Fibroblast of peridontal ligament (primary cell): Measurements from ENCODE around the gene TBL3.
A peak's percentile ranks its signal among the peaks of the same experiment; 100 is the strongest.

Experiments used
- DNase-seq: peaks from one replicate; pipeline ENCODE4 v3.0.0-alpha.2; 2010; ENCODE audit errors: extremely low read depth

TBL3 gene

DNA sequence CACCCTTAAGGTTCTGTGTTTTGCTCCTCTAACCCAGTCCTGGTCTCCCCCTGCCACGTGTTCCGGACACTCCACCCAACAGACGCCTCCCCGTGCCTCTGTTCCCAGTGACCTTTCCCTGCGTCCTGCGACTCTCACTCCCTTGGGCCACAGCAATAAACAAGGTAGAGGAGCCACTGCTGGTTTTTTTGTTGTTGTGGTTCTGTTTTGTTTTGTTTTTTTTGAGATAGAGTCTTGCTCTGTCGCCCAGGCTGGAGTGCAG is 44.0 kb downstream of the TBL3 start:
- DNase-seq, result no peak

DNA sequence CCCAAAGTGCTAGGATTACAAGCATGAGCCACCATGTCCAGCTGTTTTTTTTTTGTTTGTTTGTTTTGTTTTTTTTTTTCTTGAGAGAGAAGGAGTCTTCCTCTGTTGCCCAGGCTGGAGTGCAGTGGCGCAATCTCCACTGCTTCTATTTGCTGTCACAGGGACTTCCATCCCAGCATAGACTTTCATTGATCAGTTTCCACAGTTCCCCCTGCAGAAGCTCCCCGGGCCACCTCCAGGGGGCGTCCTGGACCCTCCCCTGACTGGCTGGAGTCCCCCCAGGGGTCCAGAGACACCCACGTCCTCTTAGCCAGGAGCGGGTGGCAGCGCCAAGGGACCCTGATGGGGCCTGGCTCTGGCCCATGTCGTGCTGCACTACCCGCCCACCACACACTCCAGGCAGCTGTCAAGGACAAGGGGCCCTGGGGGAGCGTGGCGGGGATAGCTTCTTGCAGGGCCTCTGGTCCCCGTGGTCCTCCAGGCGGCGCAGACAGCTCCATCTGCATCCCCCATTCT is 44.6 kb downstream of the TBL3 start:
- no peak for DNase-seq

DNA sequence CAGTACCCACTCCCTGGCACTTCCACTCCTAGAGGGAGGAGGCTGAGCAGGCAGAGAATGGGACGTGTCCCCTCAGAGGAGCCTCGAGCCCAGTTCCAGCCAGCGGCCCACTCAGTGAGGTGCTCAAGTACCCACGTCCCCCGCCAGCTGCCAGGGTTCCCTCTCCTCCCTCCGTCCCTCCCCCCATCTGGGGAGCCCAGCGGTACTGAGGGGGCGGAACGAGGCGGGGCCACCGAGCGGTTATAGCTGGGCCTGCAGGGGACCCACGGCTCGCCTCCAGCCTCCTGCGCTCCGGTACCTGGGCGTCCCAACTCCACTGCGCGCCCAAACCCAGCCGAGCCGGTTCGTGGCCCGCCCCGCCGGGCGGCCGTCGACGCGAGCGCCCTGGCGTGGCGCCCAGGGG is 47.7 kb downstream of the TBL3 start, which contains the start of gene NPW:
TSS of gene NPW (plus strand) at position 268 of the 403 bp plus-strand sequence.
- no peak for DNase-seq

DNA sequence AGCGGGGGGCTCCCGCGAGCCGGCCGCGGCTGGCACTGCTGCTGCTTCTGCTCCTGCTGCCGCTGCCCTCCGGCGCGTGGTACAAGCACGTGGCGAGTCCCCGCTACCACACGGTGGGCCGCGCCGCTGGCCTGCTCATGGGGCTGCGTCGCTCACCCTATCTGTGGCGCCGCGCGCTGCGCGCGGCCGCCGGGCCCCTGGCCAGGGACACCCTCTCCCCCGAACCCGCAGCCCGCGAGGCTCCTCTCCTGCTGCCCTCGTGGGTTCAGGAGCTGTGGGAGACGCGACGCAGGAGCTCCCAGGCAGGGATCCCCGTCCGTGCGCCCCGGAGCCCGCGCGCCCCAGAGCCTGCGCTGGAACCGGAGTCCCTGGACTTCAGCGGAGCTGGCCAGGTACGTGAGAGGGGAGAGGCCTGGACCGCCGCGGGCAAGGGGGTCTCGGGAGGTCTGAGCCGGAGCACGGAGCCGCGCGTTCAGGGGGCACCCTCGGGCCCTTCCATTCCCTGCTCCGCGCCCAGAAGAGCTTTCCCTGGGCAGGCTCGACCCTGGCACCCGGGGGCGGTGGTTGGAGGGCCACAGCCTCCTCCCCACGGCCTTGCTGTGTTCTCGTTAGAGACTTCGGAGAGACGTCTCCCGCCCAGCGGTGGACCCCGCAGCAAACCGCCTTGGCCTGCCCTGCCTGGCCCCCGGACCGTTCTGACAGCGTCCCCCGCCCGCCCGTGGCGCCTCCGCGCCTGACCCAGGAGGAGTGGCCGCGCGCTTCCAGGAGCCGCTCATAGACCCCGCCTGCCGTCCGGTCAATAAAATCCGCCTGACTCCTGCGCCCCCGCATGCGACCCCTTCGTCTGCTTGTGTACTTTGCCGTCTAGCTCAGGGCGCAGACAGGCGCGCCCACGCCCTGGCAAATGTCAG is 48.3 kb downstream of the TBL3 start:
- DNase-seq, result no peak

DNA sequence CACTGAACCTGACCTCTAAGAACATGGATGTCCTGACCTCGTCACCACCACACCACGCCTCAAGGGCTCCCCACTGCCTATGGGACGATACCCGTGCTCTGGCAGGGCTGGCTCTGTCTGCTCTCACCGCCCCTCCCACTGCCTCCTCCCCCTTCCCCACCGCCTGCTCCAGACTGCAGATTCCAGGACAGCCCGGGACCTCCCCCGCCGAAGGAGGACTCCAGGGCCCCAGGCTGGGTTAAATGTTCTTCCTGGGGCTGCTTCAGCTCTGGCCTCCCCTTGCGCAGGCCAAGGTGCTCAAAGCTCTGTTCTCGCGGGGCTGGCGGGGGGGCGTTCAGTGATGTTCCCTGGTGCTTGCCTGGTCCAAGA is 50.9 kb downstream of the TBL3 start:
- DNase-seq, result no peak

DNA sequence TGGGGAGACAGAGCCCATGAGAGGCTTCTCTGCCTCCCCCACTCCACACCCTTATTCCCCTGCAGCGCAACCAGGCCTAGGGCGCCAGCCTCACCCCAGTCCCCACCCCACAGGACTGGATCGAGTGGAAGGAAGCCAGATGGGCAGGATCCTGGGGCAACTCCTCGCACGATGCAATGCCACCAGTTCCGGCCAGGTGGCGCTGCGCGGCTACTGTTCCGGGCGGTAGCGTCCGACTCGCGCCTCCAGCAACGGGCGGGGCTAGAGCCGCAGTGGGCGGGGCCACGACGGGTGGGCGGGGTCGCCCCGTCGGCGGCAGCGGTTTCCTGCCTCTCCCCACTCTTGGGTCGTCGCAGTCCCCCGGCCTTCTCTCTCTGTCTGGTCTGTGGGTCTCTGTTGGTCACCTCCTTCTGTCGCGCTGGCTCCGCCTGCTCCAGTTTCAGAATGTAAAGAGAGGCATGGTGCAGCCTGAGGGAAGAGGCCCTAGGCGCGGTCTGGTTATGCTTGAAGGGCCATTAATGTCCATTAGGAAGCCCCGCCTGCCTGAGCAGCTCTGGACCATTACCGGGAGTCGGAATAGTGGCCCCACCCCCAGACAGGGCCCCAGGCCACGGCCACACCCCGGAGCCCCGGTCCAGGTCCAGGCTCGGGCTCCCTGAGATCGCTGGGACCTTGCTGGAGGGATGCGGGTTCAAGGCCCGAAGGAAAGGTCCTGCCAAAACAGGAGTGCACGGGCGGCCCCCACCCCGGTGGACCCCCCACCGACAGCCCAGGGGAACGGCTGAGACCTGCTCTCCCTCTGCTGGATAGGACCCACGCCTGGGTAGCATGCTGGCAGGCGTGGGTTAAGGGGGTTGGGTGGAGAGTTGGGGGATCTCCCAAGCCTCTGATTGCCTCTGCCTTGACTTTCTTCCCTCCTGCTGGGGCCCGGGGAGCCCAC is 51.5 kb downstream of the TBL3 start:
- DNase-seq, result peak; percentile 84

DNA sequence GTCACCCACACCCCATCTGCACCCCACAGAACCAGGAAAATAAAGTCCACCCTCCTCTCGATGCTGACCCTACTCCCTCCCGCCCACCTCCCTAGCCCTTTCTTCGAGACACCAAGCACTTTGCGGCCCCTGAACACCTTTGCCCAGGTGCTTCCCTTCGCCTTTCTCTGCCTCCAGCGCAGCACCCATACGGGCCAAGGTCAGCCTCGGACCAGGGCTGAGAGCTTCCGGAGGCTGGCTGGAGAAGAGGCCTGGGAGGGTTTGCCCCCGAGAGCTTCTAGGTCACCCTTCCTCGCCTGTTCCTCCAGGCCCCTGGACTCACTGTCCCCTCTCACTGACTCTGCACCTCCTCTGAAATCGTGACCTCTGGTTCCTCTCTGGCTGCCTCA is 52.2 kb downstream of the TBL3 start:
- no peak for DNase-seq

DNA sequence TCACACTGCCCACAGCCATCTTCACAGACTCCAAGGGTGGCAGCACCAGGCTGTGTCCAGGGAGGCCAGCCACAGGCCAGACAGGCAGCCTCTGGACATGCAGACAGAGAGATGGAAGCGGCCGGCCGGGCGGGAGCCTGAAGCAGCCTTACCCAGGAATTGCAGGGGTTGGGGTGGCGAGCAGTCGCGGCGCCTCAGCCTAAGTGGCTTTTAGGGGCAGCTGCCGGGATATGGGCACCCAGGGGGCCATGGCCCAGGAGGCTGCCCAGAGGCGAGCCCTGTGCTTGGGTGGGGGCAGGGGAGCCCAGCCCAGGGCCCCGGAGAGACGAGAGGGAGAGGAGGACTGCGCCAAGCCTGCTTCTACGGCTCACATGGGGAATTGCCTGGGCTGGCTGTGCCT is 53.4 kb downstream of the TBL3 start:
- no peak for DNase-seq

DNA sequence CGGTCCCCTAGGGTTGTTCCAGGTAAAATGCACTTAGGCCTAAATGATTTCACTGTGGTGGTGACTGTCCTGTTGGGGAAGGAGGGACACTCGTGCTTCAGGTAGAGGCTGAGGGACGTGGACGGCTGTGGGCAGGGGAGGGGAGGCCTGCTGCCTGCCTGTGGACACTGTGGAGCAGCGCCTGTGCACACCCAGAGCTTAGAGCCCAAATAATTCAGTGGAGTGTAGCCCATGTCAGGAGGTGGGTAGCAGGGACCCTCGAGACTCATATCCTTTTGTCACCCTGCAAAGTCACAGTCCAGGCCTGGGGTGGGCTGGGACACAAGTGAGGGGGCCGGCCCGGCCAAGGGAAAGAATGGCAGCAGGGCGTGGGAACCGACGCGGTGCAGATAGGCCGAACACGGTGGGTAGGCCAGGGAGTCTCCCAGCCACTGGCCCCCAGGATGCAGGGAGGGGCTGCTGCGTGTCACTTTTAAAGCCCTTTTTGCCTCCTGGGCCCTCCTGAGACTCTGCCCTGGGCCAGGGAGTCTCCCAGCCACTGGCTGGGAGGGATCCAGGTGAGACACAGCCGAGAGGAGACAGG is 54.1 kb downstream of the TBL3 start:
- DNase-seq, result no peak

DNA sequence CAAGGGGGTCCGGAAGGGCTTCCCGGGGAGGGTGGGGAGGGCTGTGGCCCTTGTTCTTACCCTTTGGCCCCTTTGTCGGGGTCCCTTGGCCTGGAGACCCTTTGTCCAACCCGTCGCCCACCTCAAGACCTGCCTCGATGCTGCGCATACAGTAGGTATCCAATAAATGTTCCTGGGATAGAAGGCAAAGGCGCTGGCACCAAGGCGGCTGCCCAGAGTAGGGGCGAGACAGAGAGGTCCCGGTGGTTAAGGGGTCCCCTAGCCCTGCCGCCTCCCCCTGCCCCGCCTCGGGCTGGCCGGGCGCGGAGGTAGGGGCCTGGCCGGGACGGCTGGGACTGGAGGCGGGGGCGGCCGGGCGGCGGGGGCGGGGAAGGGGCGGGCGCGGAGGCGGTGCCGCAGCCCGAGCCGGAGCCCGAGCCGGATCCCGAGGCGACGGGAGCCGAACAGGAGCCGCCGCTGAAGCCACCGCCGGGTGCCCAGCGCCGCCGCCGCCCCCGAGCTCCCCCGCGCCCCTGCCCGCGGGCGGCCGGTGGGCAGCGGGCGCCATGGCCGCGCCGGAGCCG is 54.7 kb downstream of the TBL3 start, which contains the start of gene NHERF2:
TSS of gene NHERF2 (plus strand) at position 442 of the 563 bp plus-strand sequence. CDS start at position 546, 104 bp downstream.
- no peak for DNase-seq

DNA sequence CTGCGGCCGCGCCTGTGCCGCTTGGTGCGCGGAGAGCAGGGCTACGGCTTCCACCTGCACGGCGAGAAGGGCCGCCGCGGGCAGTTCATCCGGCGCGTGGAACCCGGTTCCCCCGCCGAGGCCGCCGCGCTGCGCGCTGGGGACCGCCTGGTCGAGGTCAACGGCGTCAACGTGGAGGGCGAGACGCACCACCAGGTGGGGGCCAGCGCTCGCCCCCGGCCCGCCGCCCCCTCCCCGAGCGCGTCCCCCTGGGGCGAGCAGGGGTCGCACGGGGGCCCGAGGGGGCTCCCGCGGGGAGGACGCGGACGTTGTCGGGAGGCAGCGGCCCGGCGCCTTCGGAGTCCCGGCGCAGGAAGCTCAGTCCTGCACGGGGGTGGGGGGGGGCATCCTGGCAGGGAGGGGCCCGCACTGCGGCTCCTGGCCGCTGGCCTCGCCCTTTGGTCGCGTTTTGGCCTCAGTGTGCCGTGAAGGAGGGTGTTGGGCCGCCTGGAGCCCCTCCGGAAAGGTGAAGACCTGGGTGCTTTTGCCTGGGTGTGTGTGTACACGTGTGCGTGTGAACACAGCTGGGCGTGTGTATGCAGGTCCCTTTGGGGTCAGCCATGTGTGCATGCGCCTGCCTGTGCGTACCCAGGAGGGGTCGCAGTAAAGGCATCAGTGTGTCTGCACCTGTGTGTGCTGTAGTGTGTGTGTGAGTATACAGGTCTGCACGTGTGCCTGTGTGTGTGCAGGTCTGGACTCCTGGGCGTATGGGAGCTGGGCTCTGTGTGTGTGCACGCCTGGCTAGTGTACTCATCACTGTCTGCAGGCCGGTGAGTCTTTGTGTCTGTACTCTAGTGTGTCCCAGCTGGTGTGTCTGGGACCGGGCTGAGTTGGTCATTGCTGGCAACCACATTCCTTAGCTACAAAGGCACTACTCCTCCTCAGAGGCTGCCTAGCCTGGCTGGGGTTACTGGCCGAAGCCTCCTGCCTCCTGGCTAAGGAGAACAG is 55.5 kb downstream of the TBL3 start:
- DNase-seq, result no peak

DNA sequence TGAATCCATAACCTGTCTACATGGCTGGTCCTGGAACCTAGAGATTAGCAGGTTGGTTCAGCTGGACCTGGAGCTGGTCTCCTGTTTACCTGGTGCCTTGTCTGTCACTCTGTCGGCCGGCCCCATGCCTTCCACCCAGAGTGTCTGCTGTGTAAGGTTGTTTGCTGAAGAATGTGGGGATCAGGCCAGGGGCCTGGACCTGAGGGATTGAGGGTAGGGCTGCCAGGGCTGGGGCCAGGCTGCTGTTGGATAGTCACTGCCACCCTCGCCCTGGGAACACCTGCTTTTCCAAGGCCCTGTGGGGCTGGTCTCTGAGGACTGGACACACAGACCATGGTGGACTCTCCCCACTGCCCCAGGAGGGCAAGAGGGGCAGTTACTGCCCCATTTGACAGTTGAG is 56.3 kb downstream of the TBL3 start:
- no peak for DNase-seq

DNA sequence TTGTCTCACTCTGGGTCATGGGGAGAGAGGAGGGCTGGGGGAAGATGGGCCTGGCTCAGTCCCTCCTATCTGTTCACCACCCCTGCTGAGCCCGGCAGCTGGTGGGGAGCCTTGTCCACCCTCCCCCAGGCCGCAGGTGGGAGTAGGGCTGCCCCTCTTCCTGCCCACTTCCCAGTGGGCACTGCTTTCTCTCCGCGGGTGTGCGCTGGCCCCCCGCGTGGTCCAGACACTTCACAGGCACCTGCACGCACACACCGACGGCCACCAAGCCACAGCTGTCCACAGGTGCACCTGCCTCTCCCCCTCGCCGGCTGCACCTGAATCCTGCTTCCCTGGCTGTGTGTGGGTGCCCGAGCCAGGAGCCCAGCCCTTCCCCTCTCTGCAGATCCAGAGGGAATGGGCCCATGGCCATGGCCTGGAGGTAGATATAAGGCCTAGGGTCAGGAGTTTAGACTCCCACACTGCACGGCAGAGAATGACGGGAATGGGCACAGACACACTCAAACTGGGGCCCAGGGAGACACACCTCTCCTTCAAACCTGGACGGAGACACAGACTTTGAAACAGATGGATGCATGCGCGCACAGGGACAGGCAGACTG is 56.9 kb downstream of the TBL3 start:
- DNase-seq, result no peak

DNA sequence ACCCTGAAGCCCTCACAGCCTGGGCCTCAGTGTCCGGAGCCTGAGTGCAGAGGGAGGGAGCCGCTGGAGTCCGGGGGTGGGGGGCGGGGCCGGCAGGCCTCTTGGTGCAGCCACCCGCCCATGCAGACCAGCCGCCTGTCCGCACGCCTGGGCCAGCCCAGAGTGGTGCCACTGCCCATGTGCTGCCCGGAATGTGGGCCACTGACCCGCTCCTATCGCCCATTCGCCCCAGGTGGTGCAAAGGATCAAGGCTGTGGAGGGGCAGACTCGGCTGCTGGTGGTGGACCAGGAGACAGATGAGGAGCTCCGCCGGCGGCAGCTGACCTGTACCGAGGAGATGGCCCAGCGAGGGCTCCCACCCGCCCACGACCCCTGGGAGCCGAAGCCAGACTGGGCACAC is 57.5 kb downstream of the TBL3 start:
- no peak for DNase-seq

DNA sequence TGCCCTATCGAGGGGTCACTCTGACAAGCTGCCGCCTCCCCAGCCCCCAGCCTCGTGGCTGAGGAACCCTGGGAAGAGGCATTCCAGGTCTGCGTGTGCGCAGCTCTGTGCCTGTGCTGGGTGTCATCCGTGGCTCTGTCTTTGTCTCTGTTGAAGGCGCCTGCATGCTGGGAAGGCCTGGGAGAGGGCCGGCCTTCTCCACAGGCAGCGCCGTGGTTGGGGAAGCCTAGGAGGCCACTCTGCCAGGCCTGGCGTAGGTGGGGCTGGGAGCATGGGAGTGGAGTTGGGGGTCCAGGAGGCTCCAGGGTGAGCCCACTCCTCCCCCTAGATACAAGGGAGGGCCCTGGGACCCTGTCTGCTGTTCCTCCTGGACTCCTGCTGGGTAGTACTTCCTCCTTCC is 58.2 kb downstream of the TBL3 start:
- DNase-seq, result no peak

DNA sequence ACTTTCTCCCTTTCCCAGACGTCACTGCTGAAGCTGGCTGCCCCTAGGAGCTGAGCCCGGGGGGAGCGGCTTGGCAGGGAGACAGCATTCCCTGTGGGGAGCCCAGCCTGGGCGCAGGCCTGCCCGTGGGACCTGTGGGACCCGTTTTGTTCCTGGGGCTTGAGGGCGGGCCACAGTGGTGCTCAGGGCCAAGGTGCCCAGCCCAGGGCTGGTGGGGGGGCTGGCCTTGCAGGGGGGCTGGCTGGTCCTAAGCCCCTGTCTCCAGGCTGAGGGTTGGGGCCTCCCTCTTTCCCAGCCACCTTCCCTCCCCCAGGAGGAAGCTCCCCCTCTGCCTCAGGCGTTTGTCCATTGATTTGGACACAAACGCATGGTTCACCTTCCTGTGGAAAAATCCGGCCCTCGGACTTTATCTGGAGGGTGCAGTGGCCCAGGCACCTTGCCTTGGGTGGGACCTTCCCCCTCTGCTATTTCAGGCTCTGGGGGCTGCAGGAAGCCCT is 59.3 kb downstream of the TBL3 start:
- no peak for DNase-seq
